HCT116 (cell line): Measurements from ENCODE around the gene CEP43.

Source experiments
- EZH2 ChIP-seq: fragments of 200-600 bp; sonication (generic); IDR thresholded peaks from 2 replicates; pipeline ENCODE4 v1.6.1; 2017; ENCODE audit warnings: antibody characterized with exemption, mixed run types
- EZH2phosphoT487 ChIP-seq: fragments of 200-600 bp; IDR thresholded peaks from 2 replicates; pipeline ENCODE4 v1.6.1; 2018; ENCODE audit warnings: antibody characterized with exemption, borderline replicate concordance
- POLR2A ChIP-seq: IDR thresholded peaks from 2 replicates; pipeline ENCODE4 v1.7.0; 2011; ENCODE audit warnings: borderline replicate concordance; ENCODE audit not compliant: insufficient read depth, insufficient read length; ENCODE audit errors: extremely low read depth
- RAD21 ChIP-seq: IDR thresholded peaks from 2 replicates; pipeline ENCODE4 v1.6.1; 2012; ENCODE audit warnings: low read depth, mild to moderate bottlenecking
- SIN3A ChIP-seq: IDR thresholded peaks from 2 replicates; pipeline ENCODE4 v1.6.1; 2012; ENCODE audit warnings: low read depth
- TCF7L2 ChIP-seq: IDR thresholded peaks from 2 replicates; pipeline ENCODE4 v1.7.0; 2011; ENCODE audit warnings: borderline replicate concordance, inconsistent platforms; ENCODE audit not compliant: insufficient read depth, insufficient read length; ENCODE audit errors: extremely low read depth
- TF ChIP-seq, protein P1 (sequence below), 3 experiments: fragments of 200-600 bp in 1 of 3; sonication (generic) in 1 of 3; IDR thresholded peaks in 2 of 3; conservative IDR thresholded peaks in 1 of 3; 2 replicates each; pipeline ENCODE4 v1.5.1; 2012 to 2017; ENCODE audit warnings: low read depth in 2 of 3, low read length in 2 of 3, antibody characterized with exemption in 1 of 3, borderline replicate concordance in 1 of 3, control low read depth in 1 of 3, mild to moderate bottlenecking in 1 of 3, mixed read lengths in 1 of 3, mixed run types in 1 of 3, moderate library complexity in 1 of 3; ENCODE audit not compliant: insufficient read depth in 1 of 3
- TF ChIP-seq, protein P2 (sequence below): IDR thresholded peaks from 2 replicates; pipeline ENCODE4 v1.6.1; 2012
- TF ChIP-seq, protein P3 (sequence below): IDR thresholded peaks from 2 replicates; pipeline ENCODE4 v1.6.1; 2012

DNA sequence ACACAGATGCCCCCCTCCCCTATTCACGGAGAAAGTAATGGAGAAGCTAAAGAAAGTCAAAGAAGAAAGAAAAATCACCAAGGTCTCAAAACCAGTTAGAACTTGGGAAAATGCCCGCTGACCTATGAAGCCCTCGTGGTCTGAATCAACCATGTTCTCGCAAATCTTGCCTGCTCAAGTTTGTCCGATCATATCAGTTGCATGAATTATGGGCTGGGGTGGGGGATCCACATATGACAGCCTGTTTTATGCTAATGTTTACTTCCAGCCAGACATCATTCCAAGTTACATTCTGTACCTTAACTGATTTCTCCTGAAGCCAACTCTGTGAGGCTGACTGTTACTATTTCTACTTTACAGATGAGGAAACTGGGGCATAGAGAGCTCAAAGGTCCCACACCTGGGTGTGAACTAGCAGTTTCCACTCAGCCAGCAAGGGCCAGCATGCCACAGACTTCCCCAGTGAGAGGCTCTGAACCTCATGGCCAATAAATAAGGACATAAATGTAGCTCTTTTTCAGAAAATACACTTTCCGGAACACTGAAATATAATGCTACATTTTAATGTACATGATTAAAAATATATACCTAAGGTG lies 45.0 kb upstream of the CEP43 start:
- no peak for TF ChIP-seq SIN3A
- TF ChIP-seq, protein P1, sequence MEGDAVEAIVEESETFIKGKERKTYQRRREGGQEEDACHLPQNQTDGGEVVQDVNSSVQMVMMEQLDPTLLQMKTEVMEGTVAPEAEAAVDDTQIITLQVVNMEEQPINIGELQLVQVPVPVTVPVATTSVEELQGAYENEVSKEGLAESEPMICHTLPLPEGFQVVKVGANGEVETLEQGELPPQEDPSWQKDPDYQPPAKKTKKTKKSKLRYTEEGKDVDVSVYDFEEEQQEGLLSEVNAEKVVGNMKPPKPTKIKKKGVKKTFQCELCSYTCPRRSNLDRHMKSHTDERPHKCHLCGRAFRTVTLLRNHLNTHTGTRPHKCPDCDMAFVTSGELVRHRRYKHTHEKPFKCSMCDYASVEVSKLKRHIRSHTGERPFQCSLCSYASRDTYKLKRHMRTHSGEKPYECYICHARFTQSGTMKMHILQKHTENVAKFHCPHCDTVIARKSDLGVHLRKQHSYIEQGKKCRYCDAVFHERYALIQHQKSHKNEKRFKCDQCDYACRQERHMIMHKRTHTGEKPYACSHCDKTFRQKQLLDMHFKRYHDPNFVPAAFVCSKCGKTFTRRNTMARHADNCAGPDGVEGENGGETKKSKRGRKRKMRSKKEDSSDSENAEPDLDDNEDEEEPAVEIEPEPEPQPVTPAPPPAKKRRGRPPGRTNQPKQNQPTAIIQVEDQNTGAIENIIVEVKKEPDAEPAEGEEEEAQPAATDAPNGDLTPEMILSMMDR (IDR thresholded peaks at IDR 0.05 in 2 of 3, conservative IDR thresholded peaks at IDR 0.05 in 1 of 3; ENCODE audit: borderline replicate concordance in 1 of 3, insufficient read depth in 1 of 3, low read depth in 2 of 3, low read length in 2 of 3), result no peak
- TF ChIP-seq TCF7L2, result no peak
- TF ChIP-seq, protein P2, sequence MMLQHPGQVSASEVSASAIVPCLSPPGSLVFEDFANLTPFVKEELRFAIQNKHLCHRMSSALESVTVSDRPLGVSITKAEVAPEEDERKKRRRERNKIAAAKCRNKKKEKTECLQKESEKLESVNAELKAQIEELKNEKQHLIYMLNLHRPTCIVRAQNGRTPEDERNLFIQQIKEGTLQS, result no peak
- no peak for TF ChIP-seq EZH2
- TF ChIP-seq RAD21, result no peak
- no peak for TF ChIP-seq POLR2A
- TF ChIP-seq, protein P3, sequence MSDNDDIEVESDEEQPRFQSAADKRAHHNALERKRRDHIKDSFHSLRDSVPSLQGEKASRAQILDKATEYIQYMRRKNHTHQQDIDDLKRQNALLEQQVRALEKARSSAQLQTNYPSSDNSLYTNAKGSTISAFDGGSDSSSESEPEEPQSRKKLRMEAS, result no peak
- TF ChIP-seq EZH2phosphoT487, result no peak
